GM21367 (cell line): ENCODE measurements around the gene CR2.
"Not testable (repeated sequence)": the region's sequence is repeated elsewhere in the genome, so short reads cannot be mapped to it uniquely, and the experiment has no call there.

Experiments
- ATAC-seq: cut with Tn5 transposase; IDR thresholded peaks from one replicate; pipeline ENCODE4 v1.9.1; 2021; ENCODE audit not compliant: unreplicated experiment

CR2 gene

GRCh38 chr1:207444514-207445217 is 9.5 kb upstream of the CR2 start:
- ATAC-seq = no peak

GRCh38 chr1:207453710-207454045 is 450 bp upstream of the CR2 start:
- no peak for ATAC-seq

DNA sequence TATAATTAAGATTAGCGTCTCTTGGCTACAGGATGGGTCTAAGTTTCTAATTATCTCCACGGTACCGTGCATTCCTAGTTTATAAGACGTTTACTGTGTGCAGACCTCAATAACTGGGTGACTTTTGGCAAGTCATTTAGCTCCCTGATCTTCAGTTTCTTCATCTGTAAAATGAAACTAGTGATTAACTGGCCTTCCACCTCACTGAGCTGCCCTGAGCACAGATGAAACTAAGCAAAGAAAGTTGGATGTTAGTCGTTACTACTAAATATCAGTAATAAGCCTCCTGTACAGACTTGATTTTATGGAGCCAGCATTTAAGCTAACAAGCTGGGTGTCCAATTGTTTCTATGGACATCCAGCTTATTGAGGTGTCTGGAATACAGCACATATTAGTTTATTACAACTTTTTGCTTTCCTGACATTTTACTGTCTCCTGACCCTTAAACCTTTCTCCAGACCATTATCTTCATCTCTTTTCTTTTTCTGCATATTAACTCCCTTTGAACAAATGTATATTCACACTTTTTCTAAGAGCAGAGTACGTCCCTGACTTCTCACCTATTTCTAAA is 1.1 kb downstream of the CR2 start:
- ATAC-seq = no peak

DNA sequence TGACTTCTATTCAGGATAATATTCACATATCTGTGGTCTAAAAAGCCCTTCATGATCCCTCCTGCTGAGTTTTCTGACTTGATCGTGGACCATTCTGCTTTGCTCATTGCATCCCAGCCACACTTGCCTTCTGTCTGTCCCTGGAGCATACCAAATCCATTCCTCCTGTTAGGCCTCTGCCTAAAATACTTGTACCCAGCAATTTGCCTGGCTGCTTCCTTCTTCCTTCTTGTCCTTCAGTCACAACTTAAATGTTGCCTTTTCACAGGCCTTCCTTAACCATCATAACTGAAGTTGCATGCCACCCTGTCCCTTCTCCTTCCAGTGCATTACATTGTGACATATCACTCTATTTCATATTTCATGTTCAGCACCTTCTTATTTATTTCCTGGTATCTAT is 4.3 kb downstream of the CR2 start:
- no peak for ATAC-seq

- no peak for ATAC-seq
Observed at GRCh38 chr1:207459008-207459407, 4.9 kb downstream of the CR2 start.

GRCh38 chr1:207461649-207462048 is 7.5 kb downstream of the CR2 start:
- ATAC-seq = no peak

GRCh38 chr1:207462535-207462934 is 8.4 kb downstream of the CR2 start:
- no peak for ATAC-seq

- no peak for ATAC-seq
Observed at GRCh38 chr1:207463021-207463420, 8.9 kb downstream of the CR2 start.

GRCh38 chr1:207463571-207463970 is 9.4 kb downstream of the CR2 start:
- no peak for ATAC-seq

DNA sequence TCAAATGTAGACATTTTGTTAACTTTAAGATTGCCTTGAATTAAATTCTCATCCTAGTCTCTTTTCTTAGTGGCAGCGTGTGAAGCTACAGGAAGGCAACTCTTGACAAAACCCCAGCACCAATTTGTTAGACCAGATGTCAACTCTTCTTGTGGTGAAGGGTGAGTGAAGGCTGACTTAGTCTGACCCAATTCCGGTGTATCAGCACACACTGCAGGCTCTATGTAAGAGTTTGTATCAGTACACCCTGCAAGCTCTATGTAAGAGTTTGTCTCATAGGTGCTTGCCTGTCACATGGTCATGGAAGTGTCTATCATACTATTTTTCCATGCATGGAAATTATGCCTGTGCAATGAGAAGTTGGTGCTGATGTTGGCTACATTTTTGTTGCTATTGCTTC is 16.8 kb downstream of the CR2 start:
- ATAC-seq = no peak

GRCh38 chr1:207474210-207474609 is 20.1 kb downstream of the CR2 start:
- no peak for ATAC-seq

- no peak for ATAC-seq
Observed at GRCh38 chr1:207486198-207486597, 32.1 kb downstream of the CR2 start.

DNA sequence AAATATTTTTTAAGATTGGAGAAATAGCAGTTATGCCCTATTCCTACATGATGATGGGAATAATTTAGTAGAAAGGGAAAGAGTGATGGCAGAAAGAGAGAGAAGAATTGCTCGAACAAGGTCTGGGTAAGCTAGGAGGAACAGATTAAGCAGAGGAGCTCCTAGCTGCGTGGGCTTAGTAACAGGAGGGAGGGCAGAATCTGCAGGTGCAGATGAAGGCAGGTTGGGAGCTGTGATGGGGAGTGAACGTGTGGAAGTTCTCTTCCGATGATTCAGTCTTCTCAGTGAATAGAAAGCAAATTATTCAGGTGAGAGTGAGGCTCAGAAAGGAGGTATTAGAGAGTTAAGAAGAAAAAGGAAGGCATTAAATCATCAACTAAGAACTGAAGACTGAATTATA is 33.5 kb downstream of the CR2 start:
- no peak for ATAC-seq

DNA sequence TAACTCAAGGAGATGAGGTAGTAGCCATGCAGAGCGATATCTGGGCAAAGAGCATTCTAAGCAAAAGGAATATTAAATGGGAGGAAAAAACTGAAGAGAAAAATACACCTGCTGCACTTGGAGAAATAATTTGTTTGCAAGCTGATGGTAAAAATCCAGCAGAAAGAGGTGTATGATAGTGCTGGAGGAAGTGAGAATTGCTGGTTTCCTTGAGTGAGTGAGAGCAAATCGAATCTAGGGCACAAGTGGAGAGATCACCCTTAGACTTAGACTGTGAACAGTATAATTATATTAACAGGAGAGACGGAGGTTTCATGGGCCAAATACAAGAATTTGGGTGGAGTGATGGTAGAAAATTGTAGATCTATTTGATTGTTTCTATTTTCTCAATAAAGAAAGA is 39.1 kb downstream of the CR2 start:
- ATAC-seq = no peak

DNA sequence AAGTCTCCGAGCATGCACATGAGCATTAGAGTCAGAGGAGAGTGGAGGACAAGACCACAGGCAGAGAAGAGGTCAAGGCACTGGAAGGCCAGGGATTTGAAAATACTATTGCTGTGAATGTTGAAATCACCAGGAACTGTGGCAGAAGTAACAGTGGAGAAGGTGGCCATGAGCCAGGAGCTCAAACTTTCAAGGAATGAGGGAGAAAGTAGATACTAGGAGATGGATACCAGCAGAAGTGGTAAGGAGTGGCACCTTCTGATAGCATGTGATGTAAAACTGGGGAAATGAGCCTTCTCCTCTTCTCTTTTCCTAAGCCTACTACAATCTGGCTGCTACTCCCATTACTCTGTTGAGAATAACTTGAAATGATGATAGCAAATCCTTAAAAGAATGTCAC is 40.0 kb downstream of the CR2 start:
- ATAC-seq = no peak

DNA sequence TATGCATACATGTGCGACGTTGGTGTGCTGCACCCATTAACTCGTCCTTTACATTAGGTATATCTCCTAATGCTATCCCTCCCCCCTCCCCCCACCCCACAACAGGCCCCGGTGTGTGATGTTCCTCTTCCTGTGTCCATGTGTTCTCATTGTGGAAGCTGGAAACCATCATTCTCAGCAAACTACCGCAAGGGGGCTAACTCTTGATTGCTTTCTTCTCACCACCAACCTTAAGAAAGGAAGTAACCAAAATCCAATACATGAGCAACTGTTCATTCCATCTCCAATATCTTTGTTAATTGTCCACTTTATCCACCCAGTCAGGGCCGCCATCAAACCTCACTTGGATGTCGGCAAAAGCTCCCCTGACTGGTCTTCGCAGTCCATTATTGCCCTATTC is 41.2 kb downstream of the CR2 start:
- ATAC-seq = not testable (repeated sequence)

- ATAC-seq = peak; percentile 39
Observed at GRCh38 chr1:207495801-207496792, 42.0 kb downstream of the CR2 start, which contains the start of gene CR1. CR1 (plus strand) TSS chr1:207496157; CDS start chr1:207496268, 111 bp downstream.

GRCh38 chr1:207497941-207498340 is 43.8 kb downstream of the CR2 start:
- ATAC-seq = no peak

DNA sequence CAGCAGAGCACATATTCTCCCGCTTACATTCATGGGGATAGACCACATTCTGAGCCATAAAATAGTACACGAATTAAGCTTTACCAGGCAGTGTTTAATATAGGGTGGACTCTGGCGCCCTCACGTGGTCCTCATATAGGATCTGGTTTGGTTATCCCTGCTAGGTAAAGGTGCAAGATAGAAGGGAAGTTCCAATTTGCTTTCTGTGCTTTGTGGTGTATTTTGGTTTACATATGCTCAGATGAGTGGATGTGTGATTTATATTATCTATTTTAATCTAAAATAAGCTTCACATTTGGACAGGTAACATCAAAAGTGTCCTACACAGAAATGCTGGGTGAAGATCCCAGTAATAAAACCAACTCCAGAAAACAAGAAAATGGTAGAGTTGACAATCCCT is 45.4 kb downstream of the CR2 start:
- peak; percentile 35 for ATAC-seq

DNA sequence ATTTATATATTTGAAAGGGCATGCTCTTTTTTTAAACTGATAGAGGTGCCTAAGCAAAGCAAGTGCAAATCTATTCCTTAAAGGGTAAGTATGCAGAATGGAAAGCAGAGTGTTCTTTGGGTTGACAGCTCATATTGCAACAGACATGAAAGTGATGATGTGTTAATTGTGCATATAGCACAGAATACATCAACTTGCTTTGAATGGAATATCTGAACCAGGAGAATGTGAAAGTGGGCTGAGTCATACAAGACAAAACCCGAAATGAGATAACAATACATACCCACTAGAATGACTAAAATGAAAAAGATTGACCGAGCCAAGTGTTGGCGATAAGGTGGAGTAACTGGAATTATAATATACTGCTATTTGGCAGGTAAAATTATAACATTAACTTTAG is 46.2 kb downstream of the CR2 start:
- ATAC-seq = no peak

GRCh38 chr1:207501071-207501470 is 46.9 kb downstream of the CR2 start:
- ATAC-seq = no peak

DNA sequence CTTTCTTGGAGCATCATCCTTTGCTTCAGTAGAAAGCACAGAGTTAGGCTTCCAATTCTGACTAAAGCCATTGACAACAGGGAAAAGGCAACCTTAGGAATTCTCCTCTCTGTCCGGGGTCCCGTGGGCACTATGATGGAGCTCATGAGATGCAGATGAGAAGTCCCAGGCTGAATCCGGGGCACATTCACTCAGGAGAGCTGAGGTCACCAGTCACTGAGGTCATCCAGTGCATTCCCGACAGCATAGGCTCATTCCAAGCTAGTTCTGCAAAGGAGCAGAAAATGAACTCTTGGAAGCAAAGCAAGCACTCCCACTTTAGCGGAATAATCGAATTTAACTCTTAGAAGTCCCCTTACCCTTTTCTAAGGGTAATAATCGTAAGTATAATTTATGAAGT is 48.6 kb downstream of the CR2 start:
- no peak for ATAC-seq
